Lower leg skin (tissue), 4 donors: ENCODE data around the gene RB1. TPM values are rescaled to one million over a fixed set of nuclear protein-coding genes. Genes with fewer than 3 reads are reported as not detected.

Experiments
- DNase-seq, 2 donors: peaks; one replicate each; pipeline ENCODE4 v3.0.0-alpha.2; 2019; ENCODE audit warnings: low spot score in 2 of 2
- H3K4me3 ChIP-seq: fragments of 200-600 bp; sonication (generic); 2 replicates; pipeline ENCODE4 v1.5.1; 2017; ENCODE audit warnings: mild to moderate bottlenecking, low read depth; ENCODE audit not compliant: poor library complexity, severe bottlenecking
- POLR2A ChIP-seq, 2 donors: fragments of 450-650 bp; IDR thresholded peaks; one replicate each; pipeline ENCODE4 v1.6.1; 2016 to 2017; ENCODE audit warnings: antibody characterized with exemption in 2 of 2, mild to moderate bottlenecking in 1 of 2, moderate library complexity in 1 of 2
- WGBS, 2 donors: methylation state at CpG; one replicate each; pipeline ENCODE4 v1.1.5; 2018; 5-methylcytosine and 5-hydroxymethylcytosine counted together
- intact Hi-C: fragments of 100-400 bp; cut with DNase I; formaldehyde crosslinking; loops from one replicate; pipeline ENCODE4 v1.15.0; 2023; ENCODE audit warnings: low total_unique reads
- total RNA-seq, 4 donors: library from RNA; depleted of rRNA; stranded (reverse); fragments of >200 nt; gene quantifications; one replicate each; pipeline ENCODE4 v1.1.0, GENCODE V29; 2016
- TF ChIP-seq, protein P1 (sequence below), 3 donors: fragments of 450-650 bp; IDR thresholded peaks; one replicate each; pipeline ENCODE4 v1.5.1; 2016; ENCODE audit warnings: antibody characterized with exemption in 3 of 3, mild to moderate bottlenecking in 3 of 3, moderate library complexity in 2 of 3

RB1 gene
- total RNA-seq, 4 donors from 2014 or later: 15.8 to 20.0 (median 16.4) TPM

DNA sequence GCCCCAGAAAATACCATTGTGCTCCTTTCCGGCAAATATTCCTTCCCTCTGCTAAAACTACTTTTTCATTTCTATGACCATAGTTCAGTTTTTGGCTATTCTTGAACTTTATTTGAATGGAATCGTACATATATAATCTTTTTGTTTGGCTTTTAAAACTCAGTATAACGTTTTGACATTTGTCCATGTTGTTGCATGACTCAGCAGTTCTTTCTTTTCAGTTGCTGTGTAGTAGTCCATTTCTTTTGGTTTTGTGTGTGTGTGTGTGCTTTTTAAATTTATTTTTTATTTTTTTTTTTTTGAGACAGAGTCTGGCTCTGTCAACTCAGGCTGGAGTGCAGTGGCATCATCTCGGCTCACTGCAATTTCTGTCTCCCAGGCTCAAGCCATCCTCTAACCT is 35.5 kb upstream of the RB1 start:
- WGBS, 2 donors: 90 to 96% methylated on average over 4 of the region's 4 CpGs
- TF ChIP-seq POLR2A (IDR thresholded peaks at IDR 0.05): no peak
- TF ChIP-seq, protein P1, sequence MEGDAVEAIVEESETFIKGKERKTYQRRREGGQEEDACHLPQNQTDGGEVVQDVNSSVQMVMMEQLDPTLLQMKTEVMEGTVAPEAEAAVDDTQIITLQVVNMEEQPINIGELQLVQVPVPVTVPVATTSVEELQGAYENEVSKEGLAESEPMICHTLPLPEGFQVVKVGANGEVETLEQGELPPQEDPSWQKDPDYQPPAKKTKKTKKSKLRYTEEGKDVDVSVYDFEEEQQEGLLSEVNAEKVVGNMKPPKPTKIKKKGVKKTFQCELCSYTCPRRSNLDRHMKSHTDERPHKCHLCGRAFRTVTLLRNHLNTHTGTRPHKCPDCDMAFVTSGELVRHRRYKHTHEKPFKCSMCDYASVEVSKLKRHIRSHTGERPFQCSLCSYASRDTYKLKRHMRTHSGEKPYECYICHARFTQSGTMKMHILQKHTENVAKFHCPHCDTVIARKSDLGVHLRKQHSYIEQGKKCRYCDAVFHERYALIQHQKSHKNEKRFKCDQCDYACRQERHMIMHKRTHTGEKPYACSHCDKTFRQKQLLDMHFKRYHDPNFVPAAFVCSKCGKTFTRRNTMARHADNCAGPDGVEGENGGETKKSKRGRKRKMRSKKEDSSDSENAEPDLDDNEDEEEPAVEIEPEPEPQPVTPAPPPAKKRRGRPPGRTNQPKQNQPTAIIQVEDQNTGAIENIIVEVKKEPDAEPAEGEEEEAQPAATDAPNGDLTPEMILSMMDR (IDR thresholded peaks at IDR 0.05): no peak
- H3K4me3 ChIP-seq: no peak overlapping the region
- DNase-seq: no peak
- intact Hi-C loops: no loop called here

DNA sequence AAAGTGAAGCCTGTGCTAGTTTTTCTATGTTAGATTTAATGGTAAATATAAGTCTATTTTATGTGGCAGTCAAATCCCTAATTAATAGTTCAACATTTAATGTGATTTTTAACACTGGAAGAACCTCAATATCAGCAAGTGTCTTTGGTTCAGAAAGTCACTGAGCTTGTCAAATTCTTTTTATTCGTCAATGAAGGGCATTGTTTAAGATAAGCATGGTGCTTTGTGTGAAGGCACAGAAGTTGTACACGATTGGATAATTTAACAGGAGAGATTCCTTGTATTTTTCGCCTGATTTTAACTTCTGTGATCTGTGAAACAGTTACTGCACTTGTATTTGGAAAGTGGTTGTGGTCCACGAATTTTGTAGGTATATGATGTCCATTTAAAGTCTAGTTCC is 30.2 kb upstream of the RB1 start:
- H3K4me3 ChIP-seq: no peak overlapping the region
- DNase-seq: no peak
- 94 to 95% methylated on average over 4 of the region's 4 CpGs for WGBS, 2 donors
- intact Hi-C loops: no loop called here
- TF ChIP-seq POLR2A (IDR thresholded peaks at IDR 0.05): no peak
- TF ChIP-seq, protein P1 (IDR thresholded peaks at IDR 0.05): no peak

DNA sequence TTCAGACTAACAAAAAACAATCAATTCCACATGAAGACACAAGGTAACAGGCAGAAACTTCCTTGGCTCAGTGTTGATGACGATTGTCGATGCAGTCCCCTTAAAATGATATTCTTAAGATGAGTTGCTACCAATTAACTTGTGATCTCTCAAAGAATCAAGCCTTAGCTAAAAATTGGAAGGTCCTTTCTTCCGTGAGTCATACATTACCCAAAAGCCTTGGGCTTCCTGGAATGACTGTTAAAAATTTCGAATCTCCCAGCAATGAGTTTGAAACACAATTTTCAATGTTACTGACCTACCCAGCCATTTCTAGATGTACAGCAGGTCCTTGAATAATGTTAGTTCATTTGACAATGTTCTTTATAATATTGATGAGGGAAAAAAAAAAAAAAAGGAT is 28.0 kb upstream of the RB1 start:
- no peak for DNase-seq
- WGBS, 2 donors: 73% methylated on average over 4 of the region's 4 CpGs
- intact Hi-C loops: no loop called here
- H3K4me3 ChIP-seq: no peak overlapping the region
- no peak for TF ChIP-seq POLR2A (IDR thresholded peaks at IDR 0.05)
- TF ChIP-seq, protein P1 (IDR thresholded peaks at IDR 0.05): no peak

DNA sequence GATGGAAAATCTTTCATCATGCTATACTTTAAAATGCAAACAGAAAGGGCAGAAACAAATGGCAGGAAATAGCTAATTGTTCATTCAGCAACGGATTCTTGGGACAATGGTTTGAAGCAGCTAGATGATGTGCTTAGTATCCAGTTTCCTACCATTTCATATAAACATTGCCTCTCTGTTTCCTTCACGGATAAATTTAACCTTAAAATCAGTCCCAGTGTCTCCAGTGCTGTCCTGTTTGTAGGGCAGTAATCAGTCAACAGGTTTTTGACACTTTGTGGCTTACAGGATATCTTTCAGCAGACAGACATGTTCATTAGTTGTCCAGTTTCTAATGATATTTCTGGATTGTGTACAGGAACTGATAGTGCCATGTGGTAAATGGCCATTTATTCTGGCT is 24.7 kb upstream of the RB1 start:
- no peak for DNase-seq
- 47 to 49% methylated on average over 2 of the region's 2 CpGs for WGBS, 2 donors
- intact Hi-C loops: no loop called here
- no peak overlapping the region for H3K4me3 ChIP-seq
- TF ChIP-seq, protein P1 (IDR thresholded peaks at IDR 0.05): no peak
- no peak for TF ChIP-seq POLR2A (IDR thresholded peaks at IDR 0.05)

DNA sequence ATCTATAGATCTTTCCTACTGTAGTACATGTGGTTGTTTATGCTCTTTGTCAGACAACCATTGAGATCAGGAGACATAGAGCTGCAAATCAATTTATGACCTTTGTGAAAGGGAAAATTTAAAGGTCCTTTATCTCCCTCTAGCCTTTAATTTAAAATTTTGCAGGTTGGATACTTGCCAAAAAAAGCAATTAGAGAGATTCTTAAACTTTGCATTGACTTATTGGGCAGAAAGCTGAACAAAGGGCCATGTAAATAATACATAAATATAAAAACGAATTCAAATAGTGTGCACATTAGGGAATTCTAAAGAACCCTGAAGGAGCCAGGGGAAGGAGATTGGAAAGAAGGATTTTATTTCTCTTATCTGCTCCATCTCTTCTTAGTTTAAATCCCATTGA is 22.0 kb upstream of the RB1 start:
- H3K4me3 ChIP-seq: no peak overlapping the region
- intact Hi-C loops: no loop called here
- no peak for TF ChIP-seq POLR2A (IDR thresholded peaks at IDR 0.05)
- TF ChIP-seq, protein P1 (IDR thresholded peaks at IDR 0.05): no peak
- DNase-seq: no peak
- WGBS, 2 donors: 73 to 74% methylated on average over 1 of the region's 1 CpG

DNA sequence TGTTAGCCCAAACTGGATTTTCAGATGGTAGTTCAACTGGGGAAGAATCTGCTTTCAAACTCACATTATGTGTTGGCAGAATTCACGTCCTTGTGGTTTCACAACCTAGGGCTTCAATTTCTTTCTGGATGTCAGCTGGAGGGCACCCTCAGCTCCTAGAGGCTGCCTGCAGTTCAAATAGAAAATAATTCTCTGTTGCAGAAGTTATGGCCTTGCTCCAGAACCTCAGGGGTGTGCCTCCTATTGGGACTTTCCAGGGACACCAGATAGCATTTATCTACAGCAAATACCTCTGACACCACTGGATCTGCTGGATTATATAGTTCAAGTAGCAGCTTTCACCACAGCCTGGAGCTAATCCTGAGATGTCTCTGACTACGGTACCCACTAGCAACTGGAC is 11.8 kb upstream of the RB1 start:
- TF ChIP-seq, protein P1 (IDR thresholded peaks at IDR 0.05): no peak
- no peak for TF ChIP-seq POLR2A (IDR thresholded peaks at IDR 0.05)
- intact Hi-C loops: no loop called here
- 37 to 44% methylated on average over 2 of the region's 2 CpGs for WGBS, 2 donors
- no peak overlapping the region for H3K4me3 ChIP-seq
- no peak for DNase-seq
